ENCODE measurements around the gene SUSD6. TPM values are rescaled to one million over a fixed set of nuclear protein-coding genes. Genes with fewer than 3 reads are reported as not detected.

Gene SUSD6
- total and polyA plus RNA-seq, 2 donors from 2014 or later, result 14.3 to 84.2 TPM

DNA sequence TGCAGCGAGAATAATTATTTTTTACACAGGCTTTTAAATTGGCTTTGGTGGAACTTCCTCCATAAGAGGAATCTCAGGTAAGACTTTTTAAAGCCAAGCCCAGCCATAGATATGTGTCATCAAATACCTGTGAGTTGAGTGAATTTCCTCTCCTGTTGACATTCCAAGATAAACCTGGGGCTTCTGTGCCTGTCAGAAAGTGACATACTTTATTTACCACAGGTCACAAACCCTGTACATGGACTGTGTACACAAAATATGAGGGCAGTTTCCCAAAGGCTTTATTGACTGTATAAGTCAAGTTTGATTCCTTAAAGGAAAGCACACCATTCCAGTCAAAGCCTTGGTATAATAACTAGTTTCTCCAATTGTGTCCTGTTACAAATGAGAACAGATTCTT lies 129.7 kb downstream of the SUSD6 start:
- Histone ChIP-seq H3K4me3 (ENCODE audit: low read length in 3 of 3) (no peak overlapping the region), H3K27me3 (ENCODE audit: control insufficient read depth, insufficient read depth, low read length) (no peaks in the 10 kb centered on the region), H3K4me1 (ENCODE audit: control insufficient read depth in 2 of 3, insufficient read depth in 2 of 3, low read depth in 1 of 3, low read length in 3 of 3) (no peaks in the 10 kb centered on the region), H3K36me3 (ENCODE audit: control insufficient read depth in 2 of 3, insufficient read depth in 3 of 3, low read length in 3 of 3) (no peaks in the 10 kb centered on the region), H3K9me3 (ENCODE audit: control insufficient read depth in 2 of 3, insufficient read depth in 1 of 3, low read length in 3 of 3) (no peaks in the 10 kb centered on the region), H3K9ac (ENCODE audit: low read length in 3 of 3) (no peak overlapping the region), H3K27ac (ENCODE audit: low read depth in 2 of 2, low read length in 2 of 2) (no peak overlapping the region)
- no peak for FAIRE-seq
- TF ChIP-seq, protein P1, sequence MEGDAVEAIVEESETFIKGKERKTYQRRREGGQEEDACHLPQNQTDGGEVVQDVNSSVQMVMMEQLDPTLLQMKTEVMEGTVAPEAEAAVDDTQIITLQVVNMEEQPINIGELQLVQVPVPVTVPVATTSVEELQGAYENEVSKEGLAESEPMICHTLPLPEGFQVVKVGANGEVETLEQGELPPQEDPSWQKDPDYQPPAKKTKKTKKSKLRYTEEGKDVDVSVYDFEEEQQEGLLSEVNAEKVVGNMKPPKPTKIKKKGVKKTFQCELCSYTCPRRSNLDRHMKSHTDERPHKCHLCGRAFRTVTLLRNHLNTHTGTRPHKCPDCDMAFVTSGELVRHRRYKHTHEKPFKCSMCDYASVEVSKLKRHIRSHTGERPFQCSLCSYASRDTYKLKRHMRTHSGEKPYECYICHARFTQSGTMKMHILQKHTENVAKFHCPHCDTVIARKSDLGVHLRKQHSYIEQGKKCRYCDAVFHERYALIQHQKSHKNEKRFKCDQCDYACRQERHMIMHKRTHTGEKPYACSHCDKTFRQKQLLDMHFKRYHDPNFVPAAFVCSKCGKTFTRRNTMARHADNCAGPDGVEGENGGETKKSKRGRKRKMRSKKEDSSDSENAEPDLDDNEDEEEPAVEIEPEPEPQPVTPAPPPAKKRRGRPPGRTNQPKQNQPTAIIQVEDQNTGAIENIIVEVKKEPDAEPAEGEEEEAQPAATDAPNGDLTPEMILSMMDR (IDR thresholded peaks at IDR 0.05; ENCODE audit: borderline replicate concordance, extremely low read depth, insufficient read depth), result no peak
- intact Hi-C loops (cut with DNase I), result no loop called here
- no peak for DNase-seq

GRCh38 chr14:69749956-69750355 lies 138.6 kb downstream of the SUSD6 start:
- intact Hi-C loops (cut with DNase I), result no loop called here
- Histone ChIP-seq H3K27me3 (ENCODE audit: control insufficient read depth, insufficient read depth, low read length) (no peaks in the 10 kb centered on the region), H3K9me3 (ENCODE audit: control insufficient read depth in 2 of 3, insufficient read depth in 1 of 3, low read length in 3 of 3) (no peaks in the 10 kb centered on the region), H3K27ac (ENCODE audit: low read depth in 2 of 2, low read length in 2 of 2) (peak overlapping the region; percentile 66 to 81), H3K4me3 (ENCODE audit: low read length in 3 of 3) (peak overlapping the region in 1 of 3 donors; percentile 3), H3K9ac (ENCODE audit: low read length in 3 of 3) (no peak overlapping the region), H3K36me3 (ENCODE audit: control insufficient read depth in 2 of 3, insufficient read depth in 3 of 3, low read length in 3 of 3) (no peaks in the 10 kb centered on the region), H3K4me1 (ENCODE audit: control insufficient read depth in 2 of 3, insufficient read depth in 2 of 3, low read depth in 1 of 3, low read length in 3 of 3) (peaks cover 0 to 8% (median 5%) of the 10 kb centered on the region in 3 donors)
- TF ChIP-seq, protein P1 (IDR thresholded peaks at IDR 0.05; ENCODE audit: borderline replicate concordance, extremely low read depth, insufficient read depth), result no peak
- peak; percentile 82 for FAIRE-seq
- DNase-seq, result peak in 2 of 5 donors; percentile 58 to 70

DNA sequence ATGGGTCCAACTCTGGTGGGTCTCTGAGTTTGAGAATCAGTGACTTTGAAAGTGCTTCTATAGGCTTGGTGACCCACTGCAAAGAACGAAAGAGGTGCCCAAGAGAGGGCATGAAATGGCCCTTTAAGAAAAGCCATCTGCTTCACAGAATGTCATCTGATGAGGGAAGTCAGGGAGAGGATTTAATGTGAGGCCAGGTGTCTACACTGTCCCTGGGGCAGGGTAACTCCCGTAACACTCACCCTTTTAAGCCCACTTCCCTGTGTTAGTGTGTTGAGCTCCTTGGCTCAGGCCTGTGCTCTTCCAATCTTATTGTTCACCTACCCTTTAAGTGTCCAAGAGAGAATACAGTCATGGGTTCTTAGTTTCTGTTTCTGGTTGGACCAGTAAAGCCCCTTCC lies 139.1 kb downstream of the SUSD6 start:
- Histone ChIP-seq H3K9ac (ENCODE audit: low read length in 3 of 3) (peak overlapping the region in 1 of 3 donors; percentile 1), H3K27me3 (ENCODE audit: control insufficient read depth, insufficient read depth, low read length) (no peaks in the 10 kb centered on the region), H3K9me3 (ENCODE audit: control insufficient read depth in 2 of 3, insufficient read depth in 1 of 3, low read length in 3 of 3) (no peaks in the 10 kb centered on the region), H3K27ac (ENCODE audit: low read depth in 2 of 2, low read length in 2 of 2) (peak overlapping the region; percentile 66 to 81), H3K4me1 (ENCODE audit: control insufficient read depth in 2 of 3, insufficient read depth in 2 of 3, low read depth in 1 of 3, low read length in 3 of 3) (peaks cover 0 to 8% (median 5%) of the 10 kb centered on the region in 3 donors), H3K36me3 (ENCODE audit: control insufficient read depth in 2 of 3, insufficient read depth in 3 of 3, low read length in 3 of 3) (no peaks in the 10 kb centered on the region), H3K4me3 (ENCODE audit: low read length in 3 of 3) (peak overlapping the region in 1 of 3 donors; percentile 3)
- FAIRE-seq, result no peak
- no peak for DNase-seq
- TF ChIP-seq, protein P1 (IDR thresholded peaks at IDR 0.05; ENCODE audit: borderline replicate concordance, extremely low read depth, insufficient read depth), result no peak
- intact Hi-C loops (cut with DNase I), result no loop called here

- H3K4me3 ChIP-seq (ENCODE audit: low read length in 3 of 3), result no peak overlapping the region
- FAIRE-seq (no peak), DNase-seq (no peak)
- intact Hi-C loops (cut with DNase I), result no loop called here
- TF ChIP-seq, protein P1 (IDR thresholded peaks at IDR 0.05; ENCODE audit: borderline replicate concordance, extremely low read depth, insufficient read depth), result no peak
- no peaks in the 10 kb centered on the region for H3K36me3 ChIP-seq (ENCODE audit: control insufficient read depth in 2 of 3, insufficient read depth in 3 of 3, low read length in 3 of 3)
- peaks cover 0 to 8% (median 8%) of the 10 kb centered on the region in 3 donors for H3K4me1 ChIP-seq (ENCODE audit: control insufficient read depth in 2 of 3, insufficient read depth in 2 of 3, low read depth in 1 of 3, low read length in 3 of 3)
- H3K27ac ChIP-seq (ENCODE audit: low read depth in 2 of 2, low read length in 2 of 2), result no peak overlapping the region
- H3K27me3 ChIP-seq (ENCODE audit: control insufficient read depth, insufficient read depth, low read length), result no peaks in the 10 kb centered on the region
- no peak overlapping the region for H3K9ac ChIP-seq (ENCODE audit: low read length in 3 of 3)
- H3K9me3 ChIP-seq (ENCODE audit: control insufficient read depth in 2 of 3, insufficient read depth in 1 of 3, low read length in 3 of 3), result no peaks in the 10 kb centered on the region
Observed at GRCh38 chr14:69752773-69753172, 141.4 kb downstream of the SUSD6 start.

Measured in kidney (tissue), 14 donors.